Measurements from ENCODE around the gene RANBP17. TPM values are rescaled to one million over a fixed set of nuclear protein-coding genes. Genes with fewer than 3 reads are reported as not detected.

Gene RANBP17
- total and polyA plus RNA-seq, 2 of the 4 experiments (the other 2 are of a cell fraction) = 8.2 to 29.0 TPM

GRCh38 chr5:171139227-171139626 is 277.4 kb downstream of the RANBP17 start:
- no peak overlapping the region for H3K4me2 ChIP-seq (ENCODE audit: low read depth, low read length)
- dilution Hi-C loops (cut with HindIII; ENCODE audit: low sequenced_read_pairs, unreplicated experiment) (no loop called here), in situ Hi-C loops (cut with MboI; ENCODE audit: low sequenced_read_pairs) (no loop called here), intact Hi-C loops (cut with micrococcal nuclease) (no loop called here)
- ChIA-PET CTCF (no interaction called here), POLR2A (ENCODE audit: unreplicated experiment) (no interaction called here)
- no peak for ATAC-seq (ENCODE audit: low read depth)
- no peaks in the 10 kb centered on the region for H3K36me3 ChIP-seq (ENCODE audit: control insufficient read depth, insufficient read depth, low read length)
- H2AFZ ChIP-seq (replicated peaks; ENCODE audit: low read length, poor library complexity) = no peak overlapping the region
- no peak overlapping the region for H3K9ac ChIP-seq (ENCODE audit: low read depth, low read length)
- no peak for DNase-seq
- H3K4me1 ChIP-seq (ENCODE audit: control insufficient read depth, insufficient read depth, low read length) = 0 out of 2 replicates have a peak, but pooled peaks cover 2% of the 10 kb centered on the region
- no peak overlapping the region for H3K4ac ChIP-seq (ENCODE audit: low read depth, low read length)
- H3K56ac ChIP-seq (ENCODE audit: extremely low read depth, insufficient read depth, low read length) = no peak overlapping the region
- no peak overlapping the region for H2BK120ac ChIP-seq (ENCODE audit: low read depth, low read length)
- no peak overlapping the region for H4K91ac ChIP-seq (ENCODE audit: insufficient read depth, low read depth, low read length)
- no peak overlapping the region for H3K27ac ChIP-seq (ENCODE audit: insufficient read depth, low read length)
- H4K8ac ChIP-seq (ENCODE audit: low read depth in 2 of 2, low read length in 2 of 2) = no peak overlapping the region
- H2AK5ac ChIP-seq (ENCODE audit: low read depth, low read length) = no peak overlapping the region
- no peaks in the 10 kb centered on the region for H3K27me3 ChIP-seq (ENCODE audit: control insufficient read depth, insufficient read depth, low read length)
- no peak overlapping the region for H4K5ac ChIP-seq (ENCODE audit: low read depth, low read length)
- no peaks in the 10 kb centered on the region for H3K9me3 ChIP-seq (ENCODE audit: control insufficient read depth, insufficient read depth, low read length)
- H2BK15ac ChIP-seq (ENCODE audit: low read depth, low read length) = no peak overlapping the region
- no peak overlapping the region for H3K14ac ChIP-seq (replicated peaks; ENCODE audit: low read depth, low read length)
- H3K18ac ChIP-seq (ENCODE audit: low read depth, low read length) = no peak overlapping the region
- H3K79me1 ChIP-seq (ENCODE audit: low read depth in 1 of 2, low read length in 2 of 2) = no peaks in the 10 kb centered on the region
- H3K23ac ChIP-seq (ENCODE audit: low read depth, low read length) = no peak overlapping the region
- H2BK5ac ChIP-seq (ENCODE audit: low read depth, low read length, poor library complexity, severe bottlenecking) = no peak overlapping the region
- no peaks in the 10 kb centered on the region for H4K20me1 ChIP-seq (ENCODE audit: insufficient read depth, low read length)
- H3K9me1 ChIP-seq (ENCODE audit: insufficient read depth, low read length) = no peaks in the 10 kb centered on the region
- no TSS peak for BruUV-seq (replicated peaks)
- H2BK20ac ChIP-seq (ENCODE audit: low read depth, low read length) = no peak overlapping the region
- TF ChIP-seq CHD1 (IDR thresholded peaks at IDR 0.05; ENCODE audit: low read depth, low read length) = no peak
- TF ChIP-seq MAFK (IDR thresholded peaks at IDR 0.05; ENCODE audit: low read depth, low read length) = no peak
- TF ChIP-seq CEBPB (IDR thresholded peaks at IDR 0.05; ENCODE audit: low read depth, low read length) = no peak
- TF ChIP-seq RFX5 (IDR thresholded peaks at IDR 0.05; ENCODE audit: low read depth, low read length) = no peak
- no peak for TF ChIP-seq MAZ (IDR thresholded peaks at IDR 0.05; ENCODE audit: borderline replicate concordance, low read depth, low read length)
- TF ChIP-seq BHLHE40 (IDR thresholded peaks at IDR 0.05; ENCODE audit: low read depth, low read length) = no peak
- no peak for TF ChIP-seq RAD21 (IDR thresholded peaks at IDR 0.05; ENCODE audit: low read length)
- TF ChIP-seq CTCF (conservative IDR thresholded peaks at IDR 0.05; ENCODE audit: low read depth, low read length) = no peak
- no peak for TF ChIP-seq NFE2L2 (IDR thresholded peaks at IDR 0.05; ENCODE audit: low read depth, low read length)
- no peak for TF ChIP-seq FOS (IDR thresholded peaks at IDR 0.05; ENCODE audit: low read depth, low read length)
- no peak for TF ChIP-seq POLR2A (IDR thresholded peaks at IDR 0.05; ENCODE audit: low read depth, low read length)
- no peak for TF ChIP-seq MXI1 (IDR thresholded peaks at IDR 0.05; ENCODE audit: borderline replicate concordance, low read depth, low read length)
- TF ChIP-seq USF2 (IDR thresholded peaks at IDR 0.05; ENCODE audit: low read depth, low read length) = no peak
- TF ChIP-seq RCOR1 (IDR thresholded peaks at IDR 0.05; ENCODE audit: insufficient replicate concordance, low read length) = no peak
- no peak for TF ChIP-seq ELK1 (IDR thresholded peaks at IDR 0.05; ENCODE audit: borderline replicate concordance, low read depth, low read length)
- no peak for TF ChIP-seq SMC3 (IDR thresholded peaks at IDR 0.05; ENCODE audit: low read depth, low read length)
- H3K4me3 ChIP-seq (ENCODE audit: insufficient read depth, low read depth, low read length) = no peak overlapping the region
- no peak overlapping the region for H2AK9ac ChIP-seq (replicated peaks; ENCODE audit: low read depth, low read length, poor library complexity)

All from IMR-90 (cell line).